Measurements from ENCODE around the gene KRT75. TPM values are rescaled to one million over a fixed set of nuclear protein-coding genes. Genes with fewer than 3 reads are reported as not detected.

The KRT75 gene
- polyA plus RNA-seq, 1 donor from 2014 or later = not detected

DNA sequence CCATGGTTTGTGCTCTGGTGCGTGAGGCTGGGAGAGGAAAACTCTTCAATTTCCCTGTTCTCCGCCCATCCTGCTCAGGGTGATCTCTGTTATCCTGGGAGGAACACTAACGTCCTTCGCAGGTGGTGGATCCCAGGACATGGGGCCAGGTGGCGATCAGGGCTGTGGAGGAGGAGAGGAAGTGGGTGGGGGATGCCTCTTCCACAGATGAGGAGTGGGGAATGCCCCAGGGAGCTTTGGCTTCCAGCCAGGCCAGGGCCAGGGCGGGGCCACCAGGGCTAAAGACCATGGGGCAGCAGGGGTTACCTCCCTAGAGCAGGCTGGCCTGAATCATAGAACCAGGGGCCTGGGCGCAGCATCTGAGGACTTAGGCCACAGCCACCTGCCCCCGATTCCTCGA is 3.3 kb upstream of the KRT75 start:
- H3K79me2 ChIP-seq (replicated peaks; ENCODE audit: insufficient read depth, low read length) = no peaks in the 10 kb centered on the region
- no peaks in the 10 kb centered on the region for H3K9me3 ChIP-seq (ENCODE audit: low read length)
- H3K27ac ChIP-seq (ENCODE audit: low read length) = no peak overlapping the region
- no peak overlapping the region for H3K9ac ChIP-seq (ENCODE audit: low read length)
- no peak overlapping the region for H3K4me2 ChIP-seq (ENCODE audit: low read length)
- TF ChIP-seq POLR2AphosphoS5 (IDR thresholded peaks at IDR 0.05) (no peak), SMC3 (conservative IDR thresholded peaks at IDR 0.05; ENCODE audit: poor library complexity) (no peak), RAD21 (conservative IDR thresholded peaks at IDR 0.05) (no peak), EP300 (conservative IDR thresholded peaks at IDR 0.05; ENCODE audit: poor library complexity, severe bottlenecking) (no peak), TAF1 (IDR thresholded peaks at IDR 0.05; ENCODE audit: low read depth) (no peak), REST (IDR thresholded peaks at IDR 0.05; ENCODE audit: borderline replicate concordance) (no peak), EZH2 (IDR thresholded peaks at IDR 0.05; ENCODE audit: borderline replicate concordance, insufficient read depth, low read length, poor library complexity, severe bottlenecking) (no peak), MXI1 (conservative IDR thresholded peaks at IDR 0.05; ENCODE audit: poor library complexity, severe bottlenecking) (no peak)
- TF ChIP-seq, protein P1, sequence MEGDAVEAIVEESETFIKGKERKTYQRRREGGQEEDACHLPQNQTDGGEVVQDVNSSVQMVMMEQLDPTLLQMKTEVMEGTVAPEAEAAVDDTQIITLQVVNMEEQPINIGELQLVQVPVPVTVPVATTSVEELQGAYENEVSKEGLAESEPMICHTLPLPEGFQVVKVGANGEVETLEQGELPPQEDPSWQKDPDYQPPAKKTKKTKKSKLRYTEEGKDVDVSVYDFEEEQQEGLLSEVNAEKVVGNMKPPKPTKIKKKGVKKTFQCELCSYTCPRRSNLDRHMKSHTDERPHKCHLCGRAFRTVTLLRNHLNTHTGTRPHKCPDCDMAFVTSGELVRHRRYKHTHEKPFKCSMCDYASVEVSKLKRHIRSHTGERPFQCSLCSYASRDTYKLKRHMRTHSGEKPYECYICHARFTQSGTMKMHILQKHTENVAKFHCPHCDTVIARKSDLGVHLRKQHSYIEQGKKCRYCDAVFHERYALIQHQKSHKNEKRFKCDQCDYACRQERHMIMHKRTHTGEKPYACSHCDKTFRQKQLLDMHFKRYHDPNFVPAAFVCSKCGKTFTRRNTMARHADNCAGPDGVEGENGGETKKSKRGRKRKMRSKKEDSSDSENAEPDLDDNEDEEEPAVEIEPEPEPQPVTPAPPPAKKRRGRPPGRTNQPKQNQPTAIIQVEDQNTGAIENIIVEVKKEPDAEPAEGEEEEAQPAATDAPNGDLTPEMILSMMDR (IDR thresholded peaks at IDR 0.05; ENCODE audit: poor library complexity, severe bottlenecking) = no peak
- no peaks in the 10 kb centered on the region for H3K9me2 ChIP-seq (ENCODE audit: insufficient read depth, low read length)
- no peaks in the 10 kb centered on the region for H3F3A ChIP-seq (ENCODE audit: insufficient read depth, low read length, poor library complexity, severe bottlenecking)
- no peaks in the 10 kb centered on the region for H3K27me3 ChIP-seq (ENCODE audit: insufficient read depth, low read depth, low read length)
- H3K4me3 ChIP-seq (ENCODE audit: low read length) = no peak overlapping the region
- no peak overlapping the region for H2AFZ ChIP-seq (ENCODE audit: low read depth, low read length)
- no peaks in the 10 kb centered on the region for H4K20me1 ChIP-seq (ENCODE audit: insufficient read depth)
- no peaks in the 10 kb centered on the region for H3K36me3 ChIP-seq (ENCODE audit: insufficient read depth, low read length)

DNA sequence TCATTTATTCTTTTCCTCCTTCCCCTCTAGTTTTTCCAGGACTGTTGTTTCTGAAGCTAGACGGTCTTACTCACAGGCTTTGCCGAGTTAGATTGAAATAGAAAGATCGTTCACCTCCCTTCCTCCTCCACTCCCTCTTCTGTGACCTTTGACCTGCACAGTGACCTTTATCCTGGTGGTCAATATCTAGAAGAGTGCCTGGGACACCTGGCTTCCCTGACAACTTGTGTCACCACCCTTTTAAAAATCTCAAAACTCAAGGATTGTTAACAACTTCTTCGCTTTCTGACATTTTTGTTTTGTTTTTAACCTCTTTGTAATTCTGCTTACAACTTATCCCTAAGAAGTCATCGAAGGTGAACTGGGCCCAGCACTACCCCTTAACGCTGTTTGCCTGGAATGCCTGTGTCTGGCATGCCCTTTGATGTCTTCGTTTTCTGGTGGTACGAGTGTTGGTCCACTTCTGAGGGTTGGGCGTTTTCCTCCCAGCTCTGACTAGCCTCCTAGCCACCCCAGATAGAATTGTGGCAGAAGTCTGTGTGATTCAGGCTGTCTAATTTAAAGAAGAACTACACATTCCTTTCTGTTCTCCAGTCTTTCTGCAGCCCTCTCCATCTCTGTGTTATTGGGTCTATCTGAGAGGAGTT is 2.8 kb upstream of the KRT75 start:
- TF ChIP-seq EP300 (conservative IDR thresholded peaks at IDR 0.05; ENCODE audit: poor library complexity, severe bottlenecking) = no peak
- TF ChIP-seq, protein P1 (IDR thresholded peaks at IDR 0.05; ENCODE audit: poor library complexity, severe bottlenecking) = no peak
- no peak for TF ChIP-seq SMC3 (conservative IDR thresholded peaks at IDR 0.05; ENCODE audit: poor library complexity)
- TF ChIP-seq RAD21 (conservative IDR thresholded peaks at IDR 0.05) = no peak
- no peak for TF ChIP-seq TAF1 (IDR thresholded peaks at IDR 0.05; ENCODE audit: low read depth)
- Histone ChIP-seq H3K36me3 (ENCODE audit: insufficient read depth, low read length) (no peaks in the 10 kb centered on the region), H3K79me2 (replicated peaks; ENCODE audit: insufficient read depth, low read length) (no peaks in the 10 kb centered on the region), H3K27me3 (ENCODE audit: insufficient read depth, low read depth, low read length) (no peaks in the 10 kb centered on the region), H3K4me3 (ENCODE audit: low read length) (no peak overlapping the region), H3F3A (ENCODE audit: insufficient read depth, low read length, poor library complexity, severe bottlenecking) (no peaks in the 10 kb centered on the region), H3K9me3 (ENCODE audit: low read length) (no peaks in the 10 kb centered on the region), H3K27ac (ENCODE audit: low read length) (no peak overlapping the region), H3K4me2 (ENCODE audit: low read length) (no peak overlapping the region), H4K20me1 (ENCODE audit: insufficient read depth) (no peaks in the 10 kb centered on the region), H3K9me2 (ENCODE audit: insufficient read depth, low read length) (no peaks in the 10 kb centered on the region), H3K9ac (ENCODE audit: low read length) (no peak overlapping the region), H2AFZ (ENCODE audit: low read depth, low read length) (no peak overlapping the region)

Data from neural cell (in vitro differentiated cells).